NCI-H2029 treated with DMSO at 0.1 percent for 48 hours (cell line): ENCODE measurements around the gene DHRS12.
A peak's percentile ranks its signal among the peaks of the same experiment; 100 is the strongest.

Source experiments
- DNase-seq: peaks from one replicate; lab custom pipeline; 2025; lab: John Stamatoyannopoulos, UW

The DHRS12 gene

GRCh38 chr13:51803422-51804294 is at the start of gene DHRS12:
TSS of gene DHRS12 (minus strand) at chr13:51804163. CDS start at chr13:51799659, 4,504 bp downstream.
- DNase-seq: no peak

- DNase-seq: no peak
These were observed 45.5 kb upstream of the DHRS12 start for GRCh38 chr13:51849145-51850101.

- DNase-seq: no peak
These were observed 44.7 kb upstream of the DHRS12 start for GRCh38 chr13:51848674-51849073.

GRCh38 chr13:51846756-51847155 is 42.8 kb upstream of the DHRS12 start:
- DNase-seq: no peak

GRCh38 chr13:51845574-51846318 is 41.8 kb upstream of the DHRS12 start:
- no peak for DNase-seq

- peak; percentile 19 for DNase-seq
These were observed 41.1 kb upstream of the DHRS12 start, which contains the start of gene TMEM272 for GRCh38 chr13:51844862-51845573. TSS of gene TMEM272 (minus strand) at chr13:51845177. CDS start at chr13:51838530, 6,647 bp downstream.

- DNase-seq: no peak
These were observed 39.6 kb upstream of the DHRS12 start for GRCh38 chr13:51843529-51843928.

- DNase-seq: no peak
These were observed 37.8 kb upstream of the DHRS12 start for GRCh38 chr13:51841732-51842131.

GRCh38 chr13:51840917-51841316 is 37.0 kb upstream of the DHRS12 start:
- no peak for DNase-seq

- no peak for DNase-seq
These were observed 36.0 kb upstream of the DHRS12 start for GRCh38 chr13:51839711-51840540.

GRCh38 chr13:51838240-51838846 is 34.4 kb upstream of the DHRS12 start:
- no peak for DNase-seq

GRCh38 chr13:51837016-51837415 is 33.1 kb upstream of the DHRS12 start:
- DNase-seq: no peak

- DNase-seq: no peak
These were observed 30.7 kb upstream of the DHRS12 start for GRCh38 chr13:51834581-51835171.

- no peak for DNase-seq
These were observed 30.0 kb upstream of the DHRS12 start for GRCh38 chr13:51833980-51834379.

GRCh38 chr13:51832471-51833152 is 28.6 kb upstream of the DHRS12 start:
- no peak for DNase-seq

GRCh38 chr13:51831519-51831918 is 27.6 kb upstream of the DHRS12 start:
- no peak for DNase-seq

GRCh38 chr13:51829568-51829899 is 25.6 kb upstream of the DHRS12 start:
- no peak for DNase-seq

GRCh38 chr13:51828730-51829567 is 25.0 kb upstream of the DHRS12 start:
- DNase-seq: no peak
